Measurements from ENCODE around the gene EFCAB8.

Gene EFCAB8

DNA sequence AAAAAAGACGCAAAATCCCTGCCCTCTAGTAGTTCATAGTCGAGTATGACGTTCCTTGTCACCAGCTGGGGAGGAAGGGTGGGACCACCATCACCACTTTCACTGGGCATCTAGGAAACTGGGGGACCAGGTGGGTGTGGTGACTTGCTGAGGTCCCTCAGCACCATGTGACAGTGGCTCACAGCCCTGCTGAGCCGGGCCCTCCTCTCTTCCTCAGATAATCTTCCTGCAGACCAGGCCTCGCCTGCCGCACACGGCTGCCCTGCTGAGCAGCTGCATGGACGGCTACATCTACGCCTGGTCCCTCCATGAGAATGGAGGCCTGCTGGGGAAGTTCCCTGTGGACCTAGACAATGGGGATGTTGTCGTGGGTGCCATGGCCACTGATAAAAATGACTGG is 71.5 kb downstream of the EFCAB8 start:
- ChIA-PET POLR2A (no interaction called here), CTCF (no interaction called here)
- H3K4me3 ChIP-seq (ENCODE audit: low read depth, low read length), result no peak overlapping the region
- TF ChIP-seq, protein P1, sequence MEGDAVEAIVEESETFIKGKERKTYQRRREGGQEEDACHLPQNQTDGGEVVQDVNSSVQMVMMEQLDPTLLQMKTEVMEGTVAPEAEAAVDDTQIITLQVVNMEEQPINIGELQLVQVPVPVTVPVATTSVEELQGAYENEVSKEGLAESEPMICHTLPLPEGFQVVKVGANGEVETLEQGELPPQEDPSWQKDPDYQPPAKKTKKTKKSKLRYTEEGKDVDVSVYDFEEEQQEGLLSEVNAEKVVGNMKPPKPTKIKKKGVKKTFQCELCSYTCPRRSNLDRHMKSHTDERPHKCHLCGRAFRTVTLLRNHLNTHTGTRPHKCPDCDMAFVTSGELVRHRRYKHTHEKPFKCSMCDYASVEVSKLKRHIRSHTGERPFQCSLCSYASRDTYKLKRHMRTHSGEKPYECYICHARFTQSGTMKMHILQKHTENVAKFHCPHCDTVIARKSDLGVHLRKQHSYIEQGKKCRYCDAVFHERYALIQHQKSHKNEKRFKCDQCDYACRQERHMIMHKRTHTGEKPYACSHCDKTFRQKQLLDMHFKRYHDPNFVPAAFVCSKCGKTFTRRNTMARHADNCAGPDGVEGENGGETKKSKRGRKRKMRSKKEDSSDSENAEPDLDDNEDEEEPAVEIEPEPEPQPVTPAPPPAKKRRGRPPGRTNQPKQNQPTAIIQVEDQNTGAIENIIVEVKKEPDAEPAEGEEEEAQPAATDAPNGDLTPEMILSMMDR (IDR thresholded peaks at IDR 0.05; ENCODE audit: insufficient read depth, low read length, missing control alignments), result no peak
- DNase-seq (ENCODE audit: low read depth, low spot score), result no peak

- TF ChIP-seq, protein P1 (IDR thresholded peaks at IDR 0.05; ENCODE audit: insufficient read depth, low read length, missing control alignments), result no peak
- CTCF ChIA-PET, result no interaction called here
- POLR2A ChIA-PET, result no interaction called here
- no peak for DNase-seq (ENCODE audit: low read depth, low spot score)
- no peak overlapping the region for H3K4me3 ChIP-seq (ENCODE audit: low read depth, low read length)
Observed at GRCh38 chr20:32930701-32931100, 72.0 kb downstream of the EFCAB8 start.

- TF ChIP-seq, protein P1 (IDR thresholded peaks at IDR 0.05; ENCODE audit: insufficient read depth, low read length, missing control alignments), result no peak
- ChIA-PET CTCF (no interaction called here), POLR2A (no interaction called here)
- no peak overlapping the region for H3K4me3 ChIP-seq (ENCODE audit: low read depth, low read length)
- no peak for DNase-seq (ENCODE audit: low read depth, low spot score)
Observed at GRCh38 chr20:32934580-32934979, 75.9 kb downstream of the EFCAB8 start.

GRCh38 chr20:32941155-32941885 is 82.6 kb downstream of the EFCAB8 start:
- POLR2A ChIA-PET, result no interaction called here
- TF ChIP-seq, protein P1 (IDR thresholded peaks at IDR 0.05; ENCODE audit: insufficient read depth, low read length, missing control alignments), result no peak
- CTCF ChIA-PET, result no interaction called here
- H3K4me3 ChIP-seq (ENCODE audit: low read depth, low read length), result no peak overlapping the region
- DNase-seq (ENCODE audit: low read depth, low spot score), result no peak

DNA sequence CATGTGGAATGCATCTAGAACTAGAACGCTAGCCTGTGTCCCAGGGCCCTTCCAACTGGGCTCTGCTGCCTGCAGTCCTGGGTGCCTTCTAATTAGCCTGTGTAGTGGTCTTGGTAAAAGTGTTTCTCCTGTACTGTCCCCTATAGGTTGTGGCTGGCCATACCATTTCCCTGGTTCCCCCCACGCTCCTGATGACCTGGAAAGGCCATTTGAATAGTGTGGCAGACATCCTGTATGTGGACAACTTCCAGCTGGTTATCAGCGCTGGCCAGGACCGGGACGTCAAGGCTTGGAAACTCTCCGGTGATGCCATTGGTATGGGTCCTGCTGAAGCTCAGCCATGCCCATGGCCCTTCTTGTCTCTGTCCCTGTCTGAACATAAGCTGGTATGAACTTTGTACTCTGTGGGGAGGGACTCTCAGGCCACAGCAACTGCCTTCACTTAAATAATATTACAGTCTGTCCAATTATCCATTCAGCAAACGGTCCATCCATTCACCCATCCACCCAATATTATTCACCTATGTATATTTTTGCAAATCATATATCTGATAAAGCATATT is 84.8 kb downstream of the EFCAB8 start:
- ChIA-PET CTCF (interaction anchor here (4.8 to 5.8 kb wide), 3 partner anchors 39 to 153 kb away, joined by 28 to 91 read pairs (median 60); no protein-coding TSS in a partner anchor), POLR2A (no interaction called here)

DNA sequence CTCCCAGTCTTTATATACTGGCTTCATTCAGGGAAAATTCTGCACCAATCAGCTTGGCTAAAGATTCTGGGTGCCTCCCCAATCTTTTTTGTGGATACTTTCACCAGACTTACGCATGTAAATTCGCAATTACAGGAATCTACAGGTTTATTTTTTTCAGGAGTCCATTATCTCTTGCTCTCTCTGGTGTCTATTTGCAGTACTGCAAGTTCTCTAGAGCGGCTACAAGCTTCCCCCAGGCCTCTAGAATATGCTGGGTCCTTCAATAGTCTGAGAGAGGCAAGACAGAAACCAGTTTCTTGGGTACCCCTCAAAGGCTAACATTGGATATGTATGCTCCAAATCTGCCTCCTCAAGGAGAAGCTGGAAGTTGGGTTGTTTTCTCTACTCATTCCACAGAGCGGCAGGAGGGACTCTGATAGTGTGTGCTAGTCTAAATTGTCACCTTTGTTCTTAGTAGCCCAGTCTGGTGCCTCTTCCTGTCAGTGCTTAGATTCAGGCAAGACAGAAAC is 87.0 kb downstream of the EFCAB8 start:
- TF ChIP-seq, protein P1 (IDR thresholded peaks at IDR 0.05; ENCODE audit: insufficient read depth, low read length, missing control alignments), result peak; percentile 37
- POLR2A ChIA-PET, result no interaction called here
- peak; percentile 3 for DNase-seq (ENCODE audit: low read depth, low spot score)
- CTCF ChIA-PET, result interaction anchor here (0.9 to 5.8 kb wide), 17 partner anchors 9 to 424 kb away, joined by 3 to 91 read pairs (median 7); partner anchors contain the start of gene C20orf203
- H3K4me3 ChIP-seq (ENCODE audit: low read depth, low read length), result no peak overlapping the region

More for the DNA sequence above, 84.8 kb downstream of the EFCAB8 start:
- no peak for DNase-seq (ENCODE audit: low read depth, low spot score)
- no peak overlapping the region for H3K4me3 ChIP-seq (ENCODE audit: low read depth, low read length)
- TF ChIP-seq, protein P1 (IDR thresholded peaks at IDR 0.05; ENCODE audit: insufficient read depth, low read length, missing control alignments), result no peak
